Measurements from ENCODE around the gene STX16. TPM values are rescaled to one million over a fixed set of nuclear protein-coding genes. Genes with fewer than 3 reads are reported as not detected.

Gene STX16
- total and polyA plus RNA-seq, 2 of the 13 experiments (the other 11 are each of a cell fraction or from before 2014, with no cell fraction given): 28.0 to 72.7 TPM

- no peaks in the 10 kb centered on the region for H3K36me3 ChIP-seq (replicated peaks in 1 of 2; ENCODE audit: control insufficient read depth in 1 of 2, insufficient read depth in 2 of 2, low read length in 2 of 2)
- H3K9ac ChIP-seq (ENCODE audit: insufficient read depth, low read depth, low read length): no peak overlapping the region
- no peaks in the 10 kb centered on the region for H3K4me1 ChIP-seq (ENCODE audit: insufficient read depth, low read length)
- H3K9me3 ChIP-seq (ENCODE audit: low read length): no peaks in the 10 kb centered on the region
- no peak overlapping the region for H3K27ac ChIP-seq (ENCODE audit: extremely low read length, insufficient read depth, low read length)
- no peak overlapping the region for H3K4me2 ChIP-seq (ENCODE audit: low read depth, low read length)
- 18% methylated on average over 14 of the region's 14 CpGs for WGBS (ENCODE audit: low lambda C conversion rate)
- TF ChIP-seq ZSCAN21 (CRISPR knock-in tag; IDR thresholded peaks at IDR 0.05; ENCODE audit: borderline replicate concordance) (0 out of 2 replicates have a peak, but pooled peaks have one; percentile 13), ZNF841 (CRISPR knock-in tag; IDR thresholded peaks at IDR 0.05; ENCODE audit: borderline replicate concordance) (no peak), EZH2 (conservative IDR thresholded peaks at IDR 0.05; ENCODE audit: low read depth, low read length) (0 out of 2 replicates have a peak, but pooled peaks have one; percentile 43)
- H3K4me3 ChIP-seq (replicated peaks in 1 of 3; ENCODE audit: insufficient read depth in 1 of 3, low read depth in 2 of 3, low read length in 3 of 3): no peak overlapping the region
- DNase-seq (ENCODE audit: low spot score): no peak
- peaks cover 35 to 93% of the 10 kb centered on the region in 2 experiments for H3K27me3 ChIP-seq (ENCODE audit: control insufficient read depth in 1 of 2, insufficient read depth in 2 of 2, low read length in 2 of 2)
- H2AFZ ChIP-seq (ENCODE audit: low read length): no peak overlapping the region
- no peak; the same call in 2 of the 3 replicates for ATAC-seq
- POLR2A ChIA-PET: no interaction called here
- intact Hi-C loops (cut with micrococcal nuclease; ENCODE audit: unreplicated experiment) (no loop called here), in situ Hi-C loops (cut with HindIII; ENCODE audit: extremely low pct_ligation_motif_present, low pct_unique_long_range_greater_than_20kb) (no loop called here)
- no peak for FAIRE-seq
- H4K20me1 ChIP-seq (ENCODE audit: insufficient read depth, low read length): no peaks in the 10 kb centered on the region
- H3K79me2 ChIP-seq (ENCODE audit: insufficient read depth, low read length): no peaks in the 10 kb centered on the region
- CTCF ChIA-PET (ENCODE audit: low intra/inter-chr PET ratio, low total read pairs): no interaction called here
- no TSS peak for BruUV-seq (replicated peaks)
These were observed 36.7 kb upstream of the STX16 start for GRCh38 chr20:58614366-58614765.

- H2AFZ ChIP-seq (ENCODE audit: low read length): no peak overlapping the region
- no peak overlapping the region for H3K4me2 ChIP-seq (ENCODE audit: low read depth, low read length)
- BruUV-seq (replicated peaks): no TSS peak
- no peaks in the 10 kb centered on the region for H3K9me3 ChIP-seq (ENCODE audit: low read length)
- TF ChIP-seq TBX3 (IDR thresholded peaks at IDR 0.05; ENCODE audit: borderline replicate concordance) (0 out of 2 replicates have a peak, but pooled peaks have one; percentile 9), TAF1 (CRISPR knock-in tag; IDR thresholded peaks at IDR 0.05) (no peak), ZNF460 (CRISPR knock-in tag; IDR thresholded peaks at IDR 0.05; ENCODE audit: borderline replicate concordance) (no peak), KDM5B (CRISPR knock-in tag; IDR thresholded peaks at IDR 0.05; ENCODE audit: borderline replicate concordance) (no peak), MYNN (CRISPR knock-in tag; IDR thresholded peaks at IDR 0.05; ENCODE audit: low read depth) (no peak), MBD4 (IDR thresholded peaks at IDR 0.05; ENCODE audit: borderline replicate concordance, low read length) (no peak), LCORL (IDR thresholded peaks at IDR 0.05) (no peak), LCORL (CRISPR knock-in tag; IDR thresholded peaks at IDR 0.05) (no peak), ZNF253 (CRISPR knock-in tag; IDR thresholded peaks at IDR 0.05; ENCODE audit: borderline replicate concordance) (no peak), RELA (CRISPR knock-in tag; IDR thresholded peaks at IDR 0.05) (no peak), PREB (CRISPR knock-in tag; IDR thresholded peaks at IDR 0.05) (no peak), ZNF776 (CRISPR knock-in tag; IDR thresholded peaks at IDR 0.05) (no peak), GPN1 (CRISPR knock-in tag; IDR thresholded peaks at IDR 0.05; ENCODE audit: borderline replicate concordance) (no peak), SOX5 (CRISPR knock-in tag; IDR thresholded peaks at IDR 0.05; ENCODE audit: borderline replicate concordance) (no peak), MAFK (conservative IDR thresholded peaks at IDR 0.05 in 1 of 2, IDR thresholded peaks at IDR 0.05 in 1 of 2; ENCODE audit: low read length in 2 of 2) (peak; percentile 26 to 39; a peak in 1 of 4 replicates), ZNF558 (CRISPR knock-in tag; IDR thresholded peaks at IDR 0.05; ENCODE audit: borderline replicate concordance) (no peak)
- intact Hi-C loops (cut with micrococcal nuclease; ENCODE audit: unreplicated experiment) (no loop called here), in situ Hi-C loops (cut with HindIII; ENCODE audit: extremely low pct_ligation_motif_present, low pct_unique_long_range_greater_than_20kb) (no loop called here)
- POLR2A ChIA-PET: no interaction called here
- no peaks in the 10 kb centered on the region for H3K4me1 ChIP-seq (ENCODE audit: insufficient read depth, low read length)
- WGBS (ENCODE audit: low lambda C conversion rate): 34% methylated on average over 17 of the region's 22 CpGs
- no peak for DNase-seq (ENCODE audit: low spot score)
- no peaks in the 10 kb centered on the region for H4K20me1 ChIP-seq (ENCODE audit: insufficient read depth, low read length)
- no peak overlapping the region for H3K4me3 ChIP-seq (replicated peaks in 1 of 3; ENCODE audit: insufficient read depth in 1 of 3, low read depth in 2 of 3, low read length in 3 of 3)
- H3K9ac ChIP-seq (ENCODE audit: insufficient read depth, low read depth, low read length): no peak overlapping the region
- no peak for ATAC-seq
- FAIRE-seq: no peak
- peaks cover 30 to 93% of the 10 kb centered on the region in 2 experiments for H3K27me3 ChIP-seq (ENCODE audit: control insufficient read depth in 1 of 2, insufficient read depth in 2 of 2, low read length in 2 of 2)
- H3K36me3 ChIP-seq (replicated peaks in 1 of 2; ENCODE audit: control insufficient read depth in 1 of 2, insufficient read depth in 2 of 2, low read length in 2 of 2): no peaks in the 10 kb centered on the region
- H3K79me2 ChIP-seq (ENCODE audit: insufficient read depth, low read length): no peaks in the 10 kb centered on the region
- no peak overlapping the region for H3K27ac ChIP-seq (ENCODE audit: extremely low read length, insufficient read depth, low read length)
- CTCF ChIA-PET (ENCODE audit: low intra/inter-chr PET ratio, low total read pairs): no interaction called here
These were observed 35.9 kb upstream of the STX16 start for GRCh38 chr20:58614984-58615760.
